LNCaP clone FGC (cell line): ENCODE results near the gene XRN2.

ENCODE experiments used
- DNase-seq: peaks from one replicate; pipeline ENCODE4 v3.0.0-alpha.2; 2011; ENCODE audit warnings: low read depth
- H3K4me3 ChIP-seq: 2 replicates; pipeline ENCODE4 v1.5.1; 2011; ENCODE audit warnings: mild to moderate bottlenecking, low read depth, low read length, control low read depth
- TF ChIP-seq, protein P1 (sequence below): IDR thresholded peaks from 2 replicates; pipeline ENCODE4 v1.5.1; 2012; ENCODE audit warnings: mild to moderate bottlenecking; ENCODE audit not compliant: control insufficient read depth, insufficient read depth; ENCODE audit errors: extremely low read depth

XRN2 gene

DNA sequence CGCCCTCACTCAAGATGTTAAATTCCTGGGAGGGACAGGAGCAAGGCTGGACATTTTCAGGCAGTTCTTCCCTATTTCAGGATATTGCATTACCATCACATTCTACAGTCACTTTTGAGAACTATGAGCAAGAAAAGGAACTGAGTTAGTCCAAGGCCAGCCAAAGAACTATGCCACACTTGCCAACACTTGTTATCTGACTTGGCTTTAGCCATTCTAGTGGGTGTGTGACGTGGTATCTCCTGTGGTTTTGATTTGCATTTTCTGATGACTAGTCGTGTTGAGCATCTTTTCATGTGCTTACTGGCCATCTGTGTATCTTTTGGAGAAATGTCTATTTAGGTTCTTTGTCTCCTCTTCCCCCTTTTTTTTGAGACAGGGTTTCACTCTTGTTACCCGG lies 12.0 kb downstream of the XRN2 start:
- no peak overlapping the region for H3K4me3 ChIP-seq
- TF ChIP-seq, protein P1, sequence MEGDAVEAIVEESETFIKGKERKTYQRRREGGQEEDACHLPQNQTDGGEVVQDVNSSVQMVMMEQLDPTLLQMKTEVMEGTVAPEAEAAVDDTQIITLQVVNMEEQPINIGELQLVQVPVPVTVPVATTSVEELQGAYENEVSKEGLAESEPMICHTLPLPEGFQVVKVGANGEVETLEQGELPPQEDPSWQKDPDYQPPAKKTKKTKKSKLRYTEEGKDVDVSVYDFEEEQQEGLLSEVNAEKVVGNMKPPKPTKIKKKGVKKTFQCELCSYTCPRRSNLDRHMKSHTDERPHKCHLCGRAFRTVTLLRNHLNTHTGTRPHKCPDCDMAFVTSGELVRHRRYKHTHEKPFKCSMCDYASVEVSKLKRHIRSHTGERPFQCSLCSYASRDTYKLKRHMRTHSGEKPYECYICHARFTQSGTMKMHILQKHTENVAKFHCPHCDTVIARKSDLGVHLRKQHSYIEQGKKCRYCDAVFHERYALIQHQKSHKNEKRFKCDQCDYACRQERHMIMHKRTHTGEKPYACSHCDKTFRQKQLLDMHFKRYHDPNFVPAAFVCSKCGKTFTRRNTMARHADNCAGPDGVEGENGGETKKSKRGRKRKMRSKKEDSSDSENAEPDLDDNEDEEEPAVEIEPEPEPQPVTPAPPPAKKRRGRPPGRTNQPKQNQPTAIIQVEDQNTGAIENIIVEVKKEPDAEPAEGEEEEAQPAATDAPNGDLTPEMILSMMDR: no peak
- no peak for DNase-seq

DNA sequence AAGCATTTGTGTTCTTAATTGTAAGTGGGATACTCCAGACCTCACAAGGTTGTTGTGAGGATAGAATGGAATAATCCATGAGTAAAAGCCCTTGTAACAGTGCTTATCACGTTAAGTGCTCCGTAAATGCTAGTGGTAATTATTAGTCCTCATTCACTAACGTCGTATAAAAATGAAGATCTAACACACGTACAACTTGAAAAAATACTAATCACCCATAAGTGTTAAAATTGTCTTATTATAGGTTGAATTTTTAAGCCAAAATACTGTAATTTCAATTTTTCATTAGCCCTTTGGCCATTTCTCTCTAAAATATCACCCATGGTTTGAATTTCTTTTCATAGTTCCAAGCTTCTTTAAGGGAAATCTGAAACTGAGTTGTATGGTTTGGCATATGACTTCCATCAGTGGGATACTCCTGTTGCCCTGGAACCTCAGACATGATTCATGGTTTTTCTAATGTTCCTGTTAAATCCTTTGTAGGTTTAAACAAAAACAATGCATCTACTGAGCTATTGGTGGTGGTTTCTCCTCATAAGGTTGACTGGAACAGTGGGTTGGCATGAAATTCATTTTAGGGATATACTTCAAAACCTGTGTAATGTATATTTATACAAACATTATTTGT lies 19.1 kb downstream of the XRN2 start:
- TF ChIP-seq, protein P1: no peak
- DNase-seq: no peak

DNA sequence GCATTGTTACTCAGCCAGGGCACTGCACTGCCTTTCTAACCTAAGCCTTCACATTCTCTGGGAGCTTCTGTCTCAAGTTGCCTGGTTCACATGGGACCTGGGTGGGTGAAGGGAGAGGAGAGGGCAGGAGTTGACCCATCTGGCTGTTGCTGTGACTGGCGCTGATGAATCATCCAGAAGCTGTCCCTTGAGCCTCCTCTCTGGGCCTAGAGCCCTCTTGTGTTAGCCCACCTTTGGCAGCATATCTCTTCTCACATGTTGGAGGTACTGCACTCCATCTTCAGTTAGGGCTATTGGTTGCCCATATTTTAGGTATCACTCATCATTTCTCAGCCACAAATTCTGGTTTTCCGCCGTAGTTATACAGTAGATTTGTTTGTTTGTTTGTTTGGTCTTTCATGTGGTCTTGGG lies 19.8 kb downstream of the XRN2 start:
- TF ChIP-seq, protein P1: no peak

More for the DNA sequence above, 19.1 kb downstream of the XRN2 start:
- H3K4me3 ChIP-seq: no peak overlapping the region

DNA sequence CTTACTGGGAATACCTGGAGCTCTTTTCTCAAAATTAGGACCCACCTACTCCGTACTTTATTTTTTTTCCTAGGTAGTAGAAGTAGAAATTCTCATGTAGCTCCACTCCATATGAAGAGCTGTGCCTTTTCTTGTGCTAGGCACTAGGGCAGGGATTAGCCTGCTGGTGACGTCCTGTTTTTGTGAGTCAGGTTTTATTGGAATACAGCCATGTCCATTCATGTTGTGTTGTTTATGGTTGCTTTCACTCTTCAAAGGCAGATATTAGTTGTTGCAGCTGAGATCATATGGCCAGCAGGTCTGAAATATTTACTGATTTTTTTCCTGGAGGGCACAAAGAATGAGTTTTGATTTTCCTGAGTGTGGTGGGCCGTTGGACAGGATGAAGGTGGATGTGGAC lies 20.5 kb downstream of the XRN2 start:
- peak; percentile 31 for DNase-seq

More for the DNA sequence above, 19.8 kb downstream of the XRN2 start:
- no peak overlapping the region for H3K4me3 ChIP-seq
- no peak for DNase-seq

DNA sequence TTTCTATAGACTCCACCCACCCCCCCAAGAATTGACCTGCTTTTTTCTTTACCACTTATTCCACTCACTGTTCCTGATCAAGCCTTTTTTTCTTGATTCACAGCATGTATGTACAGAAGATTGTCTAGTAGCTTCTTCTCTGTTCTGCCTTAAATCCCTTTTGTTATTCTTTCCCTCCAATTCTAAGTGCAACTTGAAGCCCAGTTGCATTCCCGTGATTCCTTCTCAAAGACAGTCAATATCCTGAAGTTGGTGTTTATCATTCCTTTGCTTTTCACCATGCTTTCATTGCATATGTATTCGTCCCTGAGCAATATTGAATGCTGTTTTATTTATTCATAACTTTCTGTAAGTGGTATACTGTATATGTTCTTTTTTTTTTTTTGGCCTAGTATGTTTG lies 21.0 kb downstream of the XRN2 start:
- no peak for DNase-seq
- no peak overlapping the region for H3K4me3 ChIP-seq
- TF ChIP-seq, protein P1: no peak

More for the DNA sequence above, 20.5 kb downstream of the XRN2 start:
- H3K4me3 ChIP-seq: no peak overlapping the region
- TF ChIP-seq, protein P1: no peak

DNA sequence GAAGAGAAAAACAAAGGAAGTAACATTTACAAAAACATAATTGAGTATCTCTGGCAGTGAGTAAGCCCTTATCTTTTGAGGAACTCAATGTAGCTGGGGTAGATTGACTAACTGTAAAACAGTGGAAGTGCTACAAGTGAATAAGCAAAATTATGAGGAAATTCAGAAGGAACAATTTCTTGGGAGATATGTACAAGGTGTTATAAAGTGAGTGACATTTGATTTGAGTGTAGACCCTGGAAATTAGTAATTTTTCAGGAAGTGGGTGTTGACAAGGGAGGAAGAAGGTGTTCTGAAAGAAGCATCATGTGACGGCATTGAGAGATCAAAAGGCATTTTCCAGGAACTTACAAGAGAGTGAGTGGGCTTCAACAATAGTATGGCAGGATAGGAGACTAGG lies 22.2 kb downstream of the XRN2 start:
- DNase-seq: no peak
- TF ChIP-seq, protein P1: no peak
- H3K4me3 ChIP-seq: no peak overlapping the region

DNA sequence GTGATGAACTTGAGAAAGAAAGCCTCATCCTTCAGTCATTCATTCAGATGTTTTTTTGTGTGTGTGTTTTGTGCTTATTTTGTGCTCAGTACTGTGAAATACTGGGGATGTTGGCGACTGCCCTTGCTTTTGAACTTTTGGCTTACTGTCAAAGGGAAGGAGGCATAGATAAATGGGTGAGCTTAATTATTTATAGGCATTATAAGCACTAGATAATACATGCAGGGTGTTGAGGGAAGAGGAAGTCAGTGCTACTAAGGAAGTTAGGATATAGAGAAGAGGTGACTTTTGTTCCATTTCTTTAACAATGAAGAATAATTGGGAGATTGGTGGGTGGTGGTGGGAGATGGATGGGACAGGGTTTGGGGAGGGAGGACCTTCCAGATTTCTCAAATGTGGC lies 23.6 kb downstream of the XRN2 start:
- H3K4me3 ChIP-seq: no peak overlapping the region
- DNase-seq: no peak
- TF ChIP-seq, protein P1: no peak
